ENCODE results near the gene ARHGAP4. TPM values are rescaled to one million over a fixed set of nuclear protein-coding genes. Genes with fewer than 3 reads are reported as not detected.

Gene ARHGAP4
- total RNA-seq, 4 donors from 2014 or later, result 23.0 to 90.9 (median 32.7) TPM

DNA sequence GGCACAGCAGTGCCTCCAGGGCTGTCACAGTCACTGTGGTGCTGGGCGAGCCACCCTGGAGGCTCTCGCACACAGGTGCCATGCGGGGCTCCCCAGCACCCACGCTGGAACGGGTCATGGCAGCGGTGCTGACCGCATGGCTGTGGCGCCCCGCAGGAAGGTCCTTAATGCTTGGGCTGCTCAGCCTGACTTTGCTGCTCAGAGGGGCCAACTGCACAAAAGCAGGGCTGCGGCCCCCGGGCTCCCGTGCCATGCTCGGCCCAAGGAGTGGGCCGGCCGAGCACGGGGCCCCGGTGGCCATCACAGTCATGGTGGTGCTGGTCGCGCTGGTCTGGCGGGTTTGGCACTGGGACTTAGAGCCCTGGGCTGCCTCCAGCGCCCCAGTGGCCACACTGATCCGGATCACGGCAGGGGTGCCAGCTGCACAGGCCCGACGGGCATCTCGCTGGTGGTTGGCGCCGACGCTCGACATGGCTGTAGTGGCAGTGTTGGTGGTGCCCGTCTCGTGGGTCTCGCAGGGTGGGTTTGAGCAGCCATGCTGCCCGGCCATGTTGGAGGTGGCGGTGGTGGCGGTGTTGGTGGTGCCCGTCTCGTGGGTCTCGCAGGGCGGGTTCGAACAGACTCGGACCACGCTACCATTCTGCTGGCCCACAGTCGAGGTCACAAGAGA is 28.6 kb upstream of the ARHGAP4 start:
- peaks cover 0 to 17% (median 0%) of the 10 kb centered on the region in 4 donors for H3K4me1 ChIP-seq

DNA sequence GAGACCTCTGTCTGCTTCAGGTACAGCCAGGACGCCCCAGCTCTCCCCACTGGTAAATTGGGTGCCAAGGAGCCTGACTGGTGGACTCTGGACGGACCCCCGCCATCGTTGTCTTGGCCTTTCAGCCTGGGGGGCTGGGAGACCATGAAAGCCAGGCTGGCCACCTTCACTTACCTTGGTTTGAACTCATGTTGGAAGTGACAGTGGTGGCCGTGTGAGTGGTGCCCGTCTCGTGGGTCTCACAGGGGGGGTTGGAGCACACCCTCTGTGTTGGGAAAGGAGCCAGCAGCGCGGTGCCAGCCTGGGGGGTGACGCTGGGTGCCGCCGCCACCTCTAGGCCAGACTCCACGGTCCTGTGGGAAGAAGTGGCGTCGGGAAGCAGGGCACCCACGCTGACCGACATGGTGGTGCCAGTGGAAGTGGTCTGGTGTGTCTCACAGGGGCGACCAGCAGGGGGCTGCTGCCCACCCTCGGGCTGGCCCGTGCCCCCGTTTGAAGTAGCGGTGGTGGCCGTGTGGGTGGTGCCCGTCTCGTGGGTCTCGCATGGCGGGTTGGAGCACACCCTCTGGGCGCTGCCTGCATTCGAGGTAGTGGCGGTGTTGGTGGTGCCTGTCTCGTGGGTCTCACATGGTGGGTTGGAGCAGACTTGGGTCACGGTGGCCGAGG is 28.0 kb upstream of the ARHGAP4 start:
- Histone ChIP-seq H3K27me3 (no peaks in the 10 kb centered on the region), H3K9me3 (no peaks in the 10 kb centered on the region), H3K4me3 (no peak overlapping the region), H3K27ac (peak overlapping the region in 3 of 4 donors; percentile 53 to 79 (median 71)), H3K36me3 (peaks cover under 1 to 88% (median 5%) of the 10 kb centered on the region in 3 donors), H3K4me1 (peaks cover 0 to 23% (median 0%) of the 10 kb centered on the region in 4 donors)
- no peak for DNase-seq (ENCODE audit: low spot score in 2 of 2)
- WGBS, 2 donors, result 75 to 85% methylated on average over 7 to 23 of the region's 33 CpGs
- TF ChIP-seq, protein P1, sequence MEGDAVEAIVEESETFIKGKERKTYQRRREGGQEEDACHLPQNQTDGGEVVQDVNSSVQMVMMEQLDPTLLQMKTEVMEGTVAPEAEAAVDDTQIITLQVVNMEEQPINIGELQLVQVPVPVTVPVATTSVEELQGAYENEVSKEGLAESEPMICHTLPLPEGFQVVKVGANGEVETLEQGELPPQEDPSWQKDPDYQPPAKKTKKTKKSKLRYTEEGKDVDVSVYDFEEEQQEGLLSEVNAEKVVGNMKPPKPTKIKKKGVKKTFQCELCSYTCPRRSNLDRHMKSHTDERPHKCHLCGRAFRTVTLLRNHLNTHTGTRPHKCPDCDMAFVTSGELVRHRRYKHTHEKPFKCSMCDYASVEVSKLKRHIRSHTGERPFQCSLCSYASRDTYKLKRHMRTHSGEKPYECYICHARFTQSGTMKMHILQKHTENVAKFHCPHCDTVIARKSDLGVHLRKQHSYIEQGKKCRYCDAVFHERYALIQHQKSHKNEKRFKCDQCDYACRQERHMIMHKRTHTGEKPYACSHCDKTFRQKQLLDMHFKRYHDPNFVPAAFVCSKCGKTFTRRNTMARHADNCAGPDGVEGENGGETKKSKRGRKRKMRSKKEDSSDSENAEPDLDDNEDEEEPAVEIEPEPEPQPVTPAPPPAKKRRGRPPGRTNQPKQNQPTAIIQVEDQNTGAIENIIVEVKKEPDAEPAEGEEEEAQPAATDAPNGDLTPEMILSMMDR (IDR thresholded peaks at IDR 0.05), result no peak
- TF ChIP-seq EP300 (IDR thresholded peaks at IDR 0.05) (no peak), POLR2A (IDR thresholded peaks at IDR 0.05) (no peak)

More for the DNA sequence above, 28.6 kb upstream of the ARHGAP4 start:
- no peak for DNase-seq (ENCODE audit: low spot score in 2 of 2)
- Histone ChIP-seq H3K36me3 (peaks cover 4 to 94% (median 5%) of the 10 kb centered on the region in 3 donors), H3K27me3 (no peaks in the 10 kb centered on the region), H3K4me3 (no peak overlapping the region), H3K27ac (no peak overlapping the region), H3K9me3 (no peaks in the 10 kb centered on the region)
- WGBS, 2 donors, result 94% methylated on average over 13 of the region's 44 CpGs; no CpG with 5 or more reads in 1 of the 2 donors
- TF ChIP-seq POLR2A (IDR thresholded peaks at IDR 0.05) (no peak), EP300 (IDR thresholded peaks at IDR 0.05) (no peak)
- TF ChIP-seq, protein P1 (IDR thresholded peaks at IDR 0.05), result no peak

DNA sequence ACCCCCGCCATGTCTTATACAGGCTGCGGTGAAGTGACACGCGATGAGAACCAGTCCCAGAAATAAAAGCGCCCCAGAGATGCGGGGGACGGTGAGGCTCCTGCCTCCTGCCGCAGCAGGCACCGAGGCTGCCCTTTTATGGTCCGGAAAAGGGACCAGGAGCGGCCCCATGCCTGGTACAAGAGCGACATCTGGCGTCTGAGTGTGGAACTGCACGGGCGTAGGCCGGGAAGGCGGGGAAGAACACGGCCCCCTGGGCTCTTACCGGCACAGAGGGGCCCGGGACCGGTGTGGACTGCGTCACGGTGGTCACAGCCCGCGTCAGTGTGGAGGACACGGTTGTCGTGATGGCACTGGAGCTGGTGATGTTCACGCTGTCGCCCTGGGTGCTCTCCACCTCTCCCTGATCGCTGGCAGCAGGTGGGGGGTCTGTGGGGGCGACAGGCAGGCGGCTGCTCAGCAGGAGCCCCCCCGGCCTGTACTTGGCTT is 27.3 kb upstream of the ARHGAP4 start:
- DNase-seq (ENCODE audit: low spot score in 2 of 2), result peak; percentile 41 to 53
- WGBS, 2 donors, result 38% methylated on average over 29 of the region's 33 CpGs; no CpG with 5 or more reads in 1 of the 2 donors
- no peaks in the 10 kb centered on the region for H3K27me3 ChIP-seq
- peak overlapping the region in 3 of 4 donors; percentile 53 to 79 (median 71) for H3K27ac ChIP-seq
- H3K36me3 ChIP-seq, result peaks cover 0 to 81% (median 5%) of the 10 kb centered on the region in 3 donors
- TF ChIP-seq, protein P1 (IDR thresholded peaks at IDR 0.05), result peak; percentile 89 to 99 (median 98)
- TF ChIP-seq EP300 (IDR thresholded peaks at IDR 0.05), result peak in 1 of 2 donors; percentile 40
- TF ChIP-seq POLR2A (IDR thresholded peaks at IDR 0.05), result no peak
- peaks cover 0 to 30% (median 3%) of the 10 kb centered on the region in 4 donors for H3K4me1 ChIP-seq
- H3K9me3 ChIP-seq, result no peaks in the 10 kb centered on the region
- no peak overlapping the region for H3K4me3 ChIP-seq

DNA sequence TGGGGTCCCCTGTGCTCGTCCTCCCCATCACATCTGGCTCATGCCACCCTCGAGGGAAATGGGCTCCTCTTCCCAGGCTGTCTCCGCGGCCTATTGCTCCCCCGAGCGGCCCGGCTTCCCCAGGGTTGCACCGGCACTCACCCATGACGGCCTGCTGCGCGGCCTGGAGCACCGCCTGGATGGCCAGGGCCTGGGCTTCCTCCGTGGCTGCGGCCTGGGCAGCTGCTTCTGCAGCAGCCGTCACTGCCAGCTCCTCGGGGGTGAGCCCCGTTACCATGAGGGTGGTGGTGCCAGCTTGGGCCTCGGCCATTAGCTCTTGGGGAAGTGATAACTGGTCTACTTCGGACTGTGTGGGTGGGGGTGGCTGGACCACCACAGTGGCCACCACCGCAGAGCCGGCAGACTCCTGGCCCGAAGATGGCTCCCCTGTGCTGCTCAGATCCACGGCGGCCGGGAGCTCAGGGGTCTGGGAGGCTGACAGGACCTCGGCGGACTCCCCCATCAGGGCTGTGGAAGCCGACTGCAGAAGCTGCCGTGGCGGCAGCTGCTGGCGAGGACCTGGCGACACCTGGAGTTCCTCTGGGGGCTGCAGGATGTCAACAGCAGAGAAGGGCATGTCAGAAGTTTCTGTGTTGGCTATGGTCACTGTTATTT is 26.4 kb upstream of the ARHGAP4 start:
- WGBS, 2 donors, result 93 to 98% methylated on average over 9 to 27 of the region's 32 CpGs
- peaks cover 0 to 72% (median 5%) of the 10 kb centered on the region in 3 donors for H3K36me3 ChIP-seq
- H3K9me3 ChIP-seq, result no peaks in the 10 kb centered on the region
- H3K4me3 ChIP-seq, result no peak overlapping the region
- no peak for DNase-seq (ENCODE audit: low spot score in 2 of 2)
- TF ChIP-seq, protein P1 (IDR thresholded peaks at IDR 0.05), result no peak
- TF ChIP-seq EP300 (IDR thresholded peaks at IDR 0.05) (no peak), POLR2A (IDR thresholded peaks at IDR 0.05) (no peak)
- H3K27me3 ChIP-seq, result no peaks in the 10 kb centered on the region
- H3K4me1 ChIP-seq, result peaks cover 0 to 39% (median 8%) of the 10 kb centered on the region in 4 donors
- H3K27ac ChIP-seq, result peak overlapping the region in 2 of 4 donors; percentile 71 to 79

All from tibial nerve (tissue), 4 donors.